Activated B cell treated with CpG ODN at 0.5 μM for 24 hours (primary cell): ENCODE measurements around the gene TBC1D10A. TPM values are rescaled to one million over a fixed set of nuclear protein-coding genes. Genes with fewer than 3 reads are reported as not detected.

Experiments used
- ATAC-seq: fragments of 200-7000 bp; cut with Tn5 transposase; one replicate; pipeline ENCODE4 v1.10.0; 2021; ENCODE audit warnings: low read depth, mild to moderate bottlenecking, moderate library complexity
- CTCF ChIA-PET: fragments of 350-600 bp; sonication (Branson Sonifier 250); formaldehyde crosslinking; loops from one replicate; lab custom pipeline; 2021; ENCODE audit warnings: antibody characterized with exemption; lab: Charles Lee
- POLR2A ChIA-PET: fragments of 350-600 bp; sonication (Branson Sonifier 250); formaldehyde crosslinking; loops from one replicate; lab custom pipeline; 2021; ENCODE audit warnings: antibody characterized with exemption; lab: Charles Lee
- DNase-seq: peaks from one replicate; pipeline ENCODE4 v3.0.0; 2022
- H3K27ac Mint-ChIP-seq: one replicate; pipeline ENCODE4 v1.8.0; 2020; ENCODE audit warnings: mixed read lengths
- H3K27me3 Mint-ChIP-seq: one replicate; pipeline ENCODE4 v1.8.0; 2021; ENCODE audit warnings: mixed read lengths
- H3K36me3 Mint-ChIP-seq: one replicate; pipeline ENCODE4 v1.8.0; 2021; ENCODE audit warnings: low read depth, mixed read lengths
- H3K4me1 Mint-ChIP-seq: one replicate; pipeline ENCODE4 v1.8.0; 2021; ENCODE audit warnings: mixed read lengths
- H3K4me3 Mint-ChIP-seq: one replicate; pipeline ENCODE4 v1.8.0; 2020; ENCODE audit warnings: mild to moderate bottlenecking, mixed read lengths
- H3K9me3 Mint-ChIP-seq: one replicate; pipeline ENCODE4 v1.8.0; 2020; ENCODE audit warnings: mixed read lengths
- CTCF ChIP-seq: fragments of 200-600 bp; IDR thresholded peaks from one replicate; pipeline ENCODE4 v1.8.0; 2022; ENCODE audit warnings: antibody characterized with exemption, mild to moderate bottlenecking
- intact Hi-C: fragments of 100-400 bp; cut with micrococcal nuclease; formaldehyde crosslinking; loops from one replicate; pipeline ENCODE4 v1.15.1; 2024
- total RNA-seq: library from RNA; stranded (reverse); gene quantifications from 2 replicates; pipeline ENCODE4 v1.2.3, GENCODE V29; 2022

The TBC1D10A gene
- total RNA-seq, 1 donor from 2014 or later: 20.4 TPM

DNA sequence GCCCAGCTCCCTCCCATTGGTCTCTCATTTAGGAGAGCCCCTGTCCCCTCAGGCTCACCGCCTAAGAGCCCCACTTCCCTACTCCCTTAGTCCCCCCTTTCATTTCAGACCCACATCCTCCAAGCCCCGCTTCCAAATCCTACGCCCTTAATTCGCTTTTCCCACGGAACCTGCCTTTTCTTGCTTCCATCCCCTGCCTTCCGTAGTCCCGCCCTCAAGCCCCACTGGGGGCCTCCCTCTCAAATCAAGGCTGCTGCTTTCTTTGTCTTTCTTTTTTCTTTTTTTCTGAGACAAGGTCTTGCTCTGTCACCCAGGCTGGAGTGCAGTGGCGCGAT is 30.5 kb upstream of the TBC1D10A start:
- H3K9me3 Mint-ChIP-seq: no peaks in the 10 kb centered on the region
- no peak for TF ChIP-seq CTCF
- H3K4me1 Mint-ChIP-seq: peaks cover 42% of the 10 kb centered on the region
- H3K4me3 Mint-ChIP-seq: peak overlapping the region; percentile 92
- peak; percentile 4 for ATAC-seq
- no peaks in the 10 kb centered on the region for H3K27me3 Mint-ChIP-seq
- ChIA-PET CTCF (interaction anchor here (0.9 to 2.1 kb wide), 3 partner anchors 30 to 69 kb away, joined by 4 to 34 read pairs (median 5); partner anchors contain the start of genes CASTOR1 and RNF215), POLR2A (interaction anchor here (0.6 to 2.7 kb wide), 14 partner anchors 30 to 803 kb away, joined by 3 to 68 read pairs (median 10); partner anchors contain the start of genes CASTOR1, MTFP1, OSM and PES1)
- DNase-seq: no peak
- H3K36me3 Mint-ChIP-seq: peaks cover 32% of the 10 kb centered on the region
- intact Hi-C loops: loop anchor here (1.0 to 5.0 kb wide), 2 partner anchors 30 to 1135 kb away; partner anchors contain the start of gene RNF215
- peak overlapping the region; percentile 74 for H3K27ac Mint-ChIP-seq

DNA sequence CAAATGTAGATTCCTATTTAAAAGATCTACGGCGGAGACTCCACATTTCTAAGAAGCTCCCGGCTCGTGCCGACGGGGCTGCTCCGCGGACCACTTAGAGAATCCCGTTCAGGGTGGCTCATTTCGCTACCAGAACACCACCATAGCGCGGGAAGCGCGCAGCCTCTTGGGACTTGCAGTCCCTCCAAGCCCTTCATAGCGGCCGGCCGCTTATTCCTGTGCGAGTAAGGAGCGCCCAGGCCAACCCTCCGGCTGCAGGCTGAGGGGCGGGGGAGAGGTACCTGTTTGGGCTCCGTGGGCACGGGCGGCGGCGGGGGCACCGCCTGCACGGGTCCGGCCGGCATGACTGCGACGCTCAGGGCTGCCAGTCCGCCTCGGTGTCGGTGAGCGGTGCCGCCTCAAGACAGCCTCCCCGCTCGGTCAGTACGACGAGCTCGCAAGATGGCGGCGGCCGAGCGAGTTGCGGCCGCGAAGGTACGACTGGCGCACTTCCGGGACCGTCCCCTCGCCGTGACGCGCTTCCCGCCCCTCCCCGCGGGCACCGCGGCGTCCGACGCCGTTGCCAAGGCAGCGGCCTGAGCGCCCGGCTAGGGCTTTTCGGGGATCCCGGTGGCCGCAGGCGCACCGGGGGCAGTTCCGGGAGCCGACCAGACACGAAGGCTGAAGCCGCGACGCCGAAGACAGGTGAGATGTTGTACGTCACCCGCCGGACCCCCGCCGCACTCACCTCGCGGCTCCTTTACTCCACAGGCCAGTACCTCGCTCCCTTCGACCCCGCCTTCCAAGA is 29.9 kb upstream of the TBC1D10A start, which contains the start of the genes CCDC157 and SF3A1:
CCDC157 (plus strand) TSS at position 559 of the 787 bp plus-strand sequence. CDS start 8,994 bp downstream, outside the sequence.
SF3A1 (minus strand) TSS at position 446 of the 787 bp plus-strand sequence; CDS start at position 344, 102 bp downstream.
- H3K4me3 Mint-ChIP-seq: peak within 1 kb of the TSS; percentile 92
- H3K4me1 Mint-ChIP-seq: peaks cover 43% of the 10 kb centered on the region
- H3K36me3 Mint-ChIP-seq: peaks cover 37% of the 10 kb centered on the region
- DNase-seq: peak; percentile 88
- H3K9me3 Mint-ChIP-seq: no peaks in the 10 kb centered on the region
- ATAC-seq: peak; percentile 86
- CTCF ChIA-PET: interaction anchor here (0.9 to 2.1 kb wide), 3 partner anchors 31 to 68 kb away, joined by 4 to 34 read pairs (median 5); partner anchors contain the start of genes CASTOR1 and RNF215
- intact Hi-C loops: loop anchor here (1.0 to 5.0 kb wide), 7 partner anchors 29 to 1136 kb away; partner anchors contain the start of genes CASTOR1, OSM and RNF215
- TF ChIP-seq CTCF: no peak
- no peaks in the 10 kb centered on the region for H3K27me3 Mint-ChIP-seq
- POLR2A ChIA-PET: interaction anchor here (0.6 to 2.7 kb wide), 17 partner anchors 22 to 968 kb away, joined by 3 to 68 read pairs (median 5); partner anchors contain the start of genes AP1B1, CASTOR1, MTFP1 and OSM
- peak within 1 kb of the TSS; percentile 76 for H3K27ac Mint-ChIP-seq

- peaks cover 58% of the 10 kb centered on the region for H3K4me1 Mint-ChIP-seq
- CTCF ChIA-PET: interaction anchor here (3.2 kb wide), 1 partner anchor 67 kb away, joined by 11 read pairs; no protein-coding TSS in a partner anchor
- POLR2A ChIA-PET: interaction anchor here (1.0 kb wide), 1 partner anchor 65 kb away, joined by 4 read pairs; no protein-coding TSS in a partner anchor
- intact Hi-C loops: loop anchor here (5.0 kb wide), 1 partner anchor 1138 kb away; no protein-coding TSS in a partner anchor
- no peak for ATAC-seq
- TF ChIP-seq CTCF: no peak
- no peak for DNase-seq
- H3K27me3 Mint-ChIP-seq: no peaks in the 10 kb centered on the region
- peaks cover 56% of the 10 kb centered on the region for H3K36me3 Mint-ChIP-seq
- peak overlapping the region; percentile 92 for H3K4me3 Mint-ChIP-seq
- H3K9me3 Mint-ChIP-seq: no peaks in the 10 kb centered on the region
- H3K27ac Mint-ChIP-seq: peak overlapping the region; percentile 30
These were observed 27.9 kb upstream of the TBC1D10A start for GRCh38 chr22:30354644-30355043.

DNA sequence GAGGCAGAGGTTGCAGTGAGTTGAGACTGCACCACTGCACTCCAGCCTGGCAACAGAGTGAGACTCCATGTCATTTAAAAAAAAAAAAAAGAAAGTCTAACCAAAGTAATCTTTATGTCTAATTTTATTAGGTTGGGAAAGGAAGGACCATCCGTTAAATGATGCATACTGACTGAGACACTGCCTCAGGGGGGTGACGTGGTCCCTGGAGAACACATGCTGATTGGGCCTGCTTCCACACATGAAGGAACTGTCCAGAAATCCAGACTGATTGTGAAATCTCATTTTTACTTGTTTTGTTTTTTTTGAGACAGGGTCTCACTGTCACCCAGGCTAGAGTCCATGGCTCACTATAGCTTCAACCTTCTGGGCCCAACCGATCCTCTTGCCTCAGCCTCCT is 24.5 kb upstream of the TBC1D10A start:
- ATAC-seq (no peak), DNase-seq (no peak)
- TF ChIP-seq CTCF: no peak
- intact Hi-C loops: no loop called here
- CTCF ChIA-PET: interaction anchor here (0.8 kb wide), 1 partner anchor 64 kb away, joined by 3 read pairs; no protein-coding TSS in a partner anchor
- Mint-ChIP-seq H3K27ac (no peak overlapping the region), H3K27me3 (no peaks in the 10 kb centered on the region), H3K9me3 (no peaks in the 10 kb centered on the region), H3K36me3 (peaks cover 75% of the 10 kb centered on the region), H3K4me3 (no peak overlapping the region), H3K4me1 (peaks cover 64% of the 10 kb centered on the region)
- POLR2A ChIA-PET: interaction anchor here (1.1 kb wide), 1 partner anchor 24 kb away, joined by 3 read pairs; the partner anchor contains the start of gene TBC1D10A
